WTC11 (cell line): ENCODE results near the gene TMEFF2. TPM values are rescaled to one million over a fixed set of nuclear protein-coding genes. Genes with fewer than 3 reads are reported as not detected.

Experiments used
- ATAC-seq: fragments of 200-7000 bp; cut with Tn5 transposase; 2 replicates; pipeline ENCODE4 v1.10.0; 2021; ENCODE audit warnings: mild to moderate bottlenecking, moderate library complexity
- CTCF ChIA-PET: fragments of 300-600 bp; sonication (Branson Sonifier 250); formaldehyde crosslinking; loops from one replicate; lab custom pipeline; 2021; ENCODE audit warnings: antibody characterized with exemption; lab: Charles Lee
- POLR2A ChIA-PET: fragments of 350-600 bp; sonication (Branson Sonifier 250); formaldehyde crosslinking; loops from one replicate; lab custom pipeline; 2021; ENCODE audit warnings: antibody characterized with exemption; lab: Charles Lee
- DNase-seq: peaks from one replicate; pipeline ENCODE4 v3.0.0; 2021; ENCODE audit warnings: low spot score
- H3K27ac Mint-ChIP-seq: 2 replicates; pipeline ENCODE4 v1.8.0; 2021; ENCODE audit warnings: mixed read lengths
- H3K27me3 Mint-ChIP-seq: 2 replicates; pipeline ENCODE4 v1.8.0; 2021; ENCODE audit warnings: low read depth, mild to moderate bottlenecking, moderate library complexity, mixed read lengths
- H3K36me3 Mint-ChIP-seq: 2 replicates; pipeline ENCODE4 v1.8.0; 2021; ENCODE audit warnings: mixed read lengths
- H3K4me1 Mint-ChIP-seq: 2 replicates; pipeline ENCODE4 v1.8.0; 2022; ENCODE audit warnings: mixed read lengths
- H3K4me3 Mint-ChIP-seq: 2 replicates; pipeline ENCODE4 v1.8.0; 2021; ENCODE audit warnings: mild to moderate bottlenecking, moderate library complexity, mixed read lengths
- H3K9me3 Mint-ChIP-seq: 2 replicates; pipeline ENCODE4 v1.8.0; 2021; ENCODE audit warnings: mixed read lengths
- ATF1 ChIP-seq: sonication (generic); formaldehyde crosslinking; IDR thresholded peaks from 2 replicates; pipeline ENCODE4 v1.8.1; 2023; ENCODE audit warnings: mild to moderate bottlenecking, moderate library complexity, missing genetic modification reagents
- ATF3 ChIP-seq: sonication (generic); formaldehyde crosslinking; conservative IDR thresholded peaks from 2 replicates; pipeline ENCODE4 v1.8.1; 2022; ENCODE audit warnings: mild to moderate bottlenecking, missing genetic modification reagents
- E2F5 ChIP-seq: sonication (generic); formaldehyde crosslinking; IDR thresholded peaks from 2 replicates; pipeline ENCODE4 v1.8.1; 2022; ENCODE audit warnings: mild to moderate bottlenecking, moderate library complexity, missing genetic modification reagents
- ELF4 ChIP-seq: sonication (generic); formaldehyde crosslinking; IDR thresholded peaks from 2 replicates; pipeline ENCODE4 v1.8.1; 2022; ENCODE audit warnings: low read depth, mild to moderate bottlenecking, moderate library complexity, missing genetic modification reagents
- ERG ChIP-seq: fragments of 250-450 bp; sonication (Bioruptor Pico); IDR thresholded peaks from 2 replicates; pipeline ENCODE4 v1.8.0; 2021; ENCODE audit warnings: mild to moderate bottlenecking
- ESRRA ChIP-seq: sonication (generic); formaldehyde crosslinking; IDR thresholded peaks from 2 replicates; pipeline ENCODE4 v1.8.1; 2022; ENCODE audit warnings: mild to moderate bottlenecking, missing genetic modification reagents, borderline replicate concordance
- FOXP1 ChIP-seq: sonication (generic); formaldehyde crosslinking; IDR thresholded peaks from 2 replicates; pipeline ENCODE4 v1.8.0; 2022; ENCODE audit warnings: missing genetic modification reagents, mild to moderate bottlenecking, moderate library complexity, borderline replicate concordance
- IRF2 ChIP-seq: sonication (generic); formaldehyde crosslinking; IDR thresholded peaks from 2 replicates; pipeline ENCODE4 v1.8.0; 2022; ENCODE audit warnings: low read depth, missing genetic modification reagents, borderline replicate concordance
- KAT7 ChIP-seq: sonication (generic); formaldehyde crosslinking; IDR thresholded peaks from 2 replicates; pipeline ENCODE4 v1.8.1; 2023; ENCODE audit warnings: missing genetic modification reagents, mild to moderate bottlenecking, borderline replicate concordance
- NFATC4 ChIP-seq: fragments of 250-450 bp; sonication (Bioruptor Pico); IDR thresholded peaks from 2 replicates; pipeline ENCODE4 v1.9.0; 2021; ENCODE audit warnings: mild to moderate bottlenecking
- PRRX2 ChIP-seq: fragments of 250-450 bp; sonication (Bioruptor Pico); IDR thresholded peaks from 2 replicates; pipeline ENCODE4 v1.8.0; 2021; ENCODE audit warnings: mild to moderate bottlenecking
- SMAD3 ChIP-seq: sonication (generic); formaldehyde crosslinking; IDR thresholded peaks from 2 replicates; pipeline ENCODE4 v1.8.0; 2022; ENCODE audit warnings: missing genetic modification reagents, mild to moderate bottlenecking, borderline replicate concordance
- STAT6 ChIP-seq: sonication (generic); formaldehyde crosslinking; conservative IDR thresholded peaks from 2 replicates; pipeline ENCODE4 v1.8.1; 2023; ENCODE audit warnings: mild to moderate bottlenecking, low read depth, missing genetic modification reagents, moderate library complexity
- TP53 ChIP-seq: sonication (generic); formaldehyde crosslinking; IDR thresholded peaks from 2 replicates; pipeline ENCODE4 v1.8.1; 2023; ENCODE audit warnings: mild to moderate bottlenecking, missing genetic modification reagents
- USF2 ChIP-seq: sonication (generic); formaldehyde crosslinking; IDR thresholded peaks from 2 replicates; pipeline ENCODE4 v1.8.1; 2023; ENCODE audit warnings: mild to moderate bottlenecking, missing genetic modification reagents, moderate library complexity
- ZMAT4 ChIP-seq: fragments of 250-450 bp; sonication (Bioruptor Pico); IDR thresholded peaks from 2 replicates; pipeline ENCODE4 v1.9.0; 2021; ENCODE audit warnings: mild to moderate bottlenecking
- ZNF219 ChIP-seq: sonication (generic); formaldehyde crosslinking; IDR thresholded peaks from 2 replicates; pipeline ENCODE4 v1.8.0; 2023; ENCODE audit warnings: missing genetic modification reagents, mild to moderate bottlenecking, borderline replicate concordance
- ZNF263 ChIP-seq: sonication (generic); formaldehyde crosslinking; IDR thresholded peaks from 2 replicates; pipeline ENCODE4 v1.8.1; 2022; ENCODE audit warnings: low read depth, mild to moderate bottlenecking, moderate library complexity, missing genetic modification reagents
- ZNF423 ChIP-seq: fragments of 250-450 bp; sonication (Bioruptor Pico); IDR thresholded peaks from 2 replicates; pipeline ENCODE4 v2.1.2; 2022; ENCODE audit warnings: mild to moderate bottlenecking, moderate library complexity
- total RNA-seq: library from RNA; stranded (reverse); gene quantifications from 3 replicates; pipeline ENCODE4 v1.2.3, GENCODE V29; 2021
- TF ChIP-seq, protein P1 (sequence below): sonication (generic); formaldehyde crosslinking; IDR thresholded peaks from 2 replicates; pipeline ENCODE4 v1.8.0; 2022; ENCODE audit warnings: mild to moderate bottlenecking, missing genetic modification reagents
- TF ChIP-seq, protein P2 (sequence below): sonication (generic); formaldehyde crosslinking; IDR thresholded peaks from 2 replicates; pipeline ENCODE4 v1.8.0; 2022; ENCODE audit warnings: missing genetic modification reagents

Gene TMEFF2
- total RNA-seq, 1 experiment from 2014 or later: 2.3 TPM

- H3K27me3 Mint-ChIP-seq: no peaks in the 10 kb centered on the region
- peaks cover under 1% of the 10 kb centered on the region; the same call in 1 of the 2 replicates for H3K9me3 Mint-ChIP-seq
- H3K4me3 Mint-ChIP-seq: no peak overlapping the region
- no peak for DNase-seq
- no peak for ATAC-seq
- H3K27ac Mint-ChIP-seq: no peak overlapping the region
- ChIA-PET POLR2A (no interaction called here), CTCF (interaction anchor here (0.6 kb wide), 1 partner anchor 1323 kb away, joined by 5 read pairs; no protein-coding TSS in a partner anchor)
- H3K36me3 Mint-ChIP-seq: no peaks in the 10 kb centered on the region
- TF ChIP-seq KAT7 (CRISPR knock-in tag): no peak
- no peak for TF ChIP-seq PRRX2 (CRISPR knock-in tag)
- TF ChIP-seq TP53: no peak
- no peak for TF ChIP-seq IRF2 (CRISPR knock-in tag)
- TF ChIP-seq, protein P1, sequence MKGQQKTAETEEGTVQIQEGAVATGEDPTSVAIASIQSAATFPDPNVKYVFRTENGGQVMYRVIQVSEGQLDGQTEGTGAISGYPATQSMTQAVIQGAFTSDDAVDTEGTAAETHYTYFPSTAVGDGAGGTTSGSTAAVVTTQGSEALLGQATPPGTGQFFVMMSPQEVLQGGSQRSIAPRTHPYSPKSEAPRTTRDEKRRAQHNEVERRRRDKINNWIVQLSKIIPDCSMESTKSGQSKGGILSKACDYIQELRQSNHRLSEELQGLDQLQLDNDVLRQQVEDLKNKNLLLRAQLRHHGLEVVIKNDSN (CRISPR knock-in tag): no peak
- no peak for TF ChIP-seq ESRRA (CRISPR knock-in tag)
- no peak for TF ChIP-seq ZNF423 (CRISPR knock-in tag)
- TF ChIP-seq E2F5 (CRISPR knock-in tag): no peak
- TF ChIP-seq ATF3 (CRISPR knock-in tag): no peak
- TF ChIP-seq ZNF219 (CRISPR knock-in tag): no peak
- TF ChIP-seq USF2: no peak
- TF ChIP-seq ERG (CRISPR knock-in tag): no peak
- no peaks in the 10 kb centered on the region for H3K4me1 Mint-ChIP-seq
Measured at GRCh38 chr2:192206399-192206798, 11.7 kb upstream of the TMEFF2 start.

DNA sequence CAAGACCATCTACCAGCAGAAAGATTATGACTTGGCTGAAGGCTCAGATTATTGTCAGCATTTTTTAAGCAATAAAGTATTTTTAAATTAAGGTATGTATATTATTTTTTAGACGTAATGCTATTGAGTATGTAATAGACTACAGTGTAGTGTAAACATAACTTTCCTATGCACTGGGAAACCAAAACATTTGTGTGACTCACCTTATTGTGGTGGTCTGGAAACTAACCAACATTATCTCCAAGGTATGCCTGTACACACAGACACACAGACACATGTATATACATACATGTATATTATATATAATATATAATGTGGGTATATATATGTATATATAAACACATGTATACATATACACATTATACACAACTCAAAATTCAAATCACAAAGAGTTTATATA is 9.1 kb upstream of the TMEFF2 start:
- H3K4me3 Mint-ChIP-seq: no peak overlapping the region
- no peaks in the 10 kb centered on the region for H3K27me3 Mint-ChIP-seq
- ChIA-PET POLR2A (no interaction called here), CTCF (no interaction called here)
- no peak for ATAC-seq
- no peaks in the 10 kb centered on the region for H3K4me1 Mint-ChIP-seq
- H3K36me3 Mint-ChIP-seq: no peaks in the 10 kb centered on the region
- no peaks in the 10 kb centered on the region for H3K9me3 Mint-ChIP-seq
- DNase-seq: no peak
- TF ChIP-seq ZNF219 (CRISPR knock-in tag) (no peak), TP53 (no peak), ATF1 (CRISPR knock-in tag) (no peak), PRRX2 (CRISPR knock-in tag) (no peak)
- H3K27ac Mint-ChIP-seq: no peak overlapping the region

DNA sequence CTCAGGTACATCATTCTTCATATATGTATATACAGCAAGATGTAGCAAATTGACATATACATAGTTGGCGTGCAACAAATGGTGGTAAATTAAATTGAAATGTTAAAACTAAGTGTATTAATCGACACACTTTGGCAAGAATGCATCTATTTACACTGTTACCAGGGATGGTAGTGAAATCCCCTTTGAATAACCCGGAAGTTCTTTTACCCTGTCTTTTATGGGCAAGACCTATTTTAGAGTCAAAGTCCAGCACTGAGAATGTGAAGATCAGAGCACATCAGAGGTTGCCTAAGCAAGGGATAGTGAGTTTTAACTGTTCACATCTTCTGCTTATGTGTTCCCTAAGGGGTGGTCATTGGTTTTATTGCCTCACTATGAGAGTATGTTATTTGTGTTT is 7.6 kb upstream of the TMEFF2 start:
- ATAC-seq (no peak), DNase-seq (no peak)
- H3K27ac Mint-ChIP-seq: no peak overlapping the region
- H3K9me3 Mint-ChIP-seq: no peaks in the 10 kb centered on the region
- H3K4me3 Mint-ChIP-seq: no peak overlapping the region
- POLR2A ChIA-PET: no interaction called here
- CTCF ChIA-PET: no interaction called here
- H3K4me1 Mint-ChIP-seq: no peaks in the 10 kb centered on the region
- no peaks in the 10 kb centered on the region for H3K36me3 Mint-ChIP-seq
- peaks cover 9% of the 10 kb centered on the region for H3K27me3 Mint-ChIP-seq
- TF ChIP-seq STAT6 (CRISPR knock-in tag) (no peak), FOXP1 (CRISPR knock-in tag) (no peak), ELF4 (CRISPR knock-in tag) (no peak), SMAD3 (CRISPR knock-in tag) (no peak), NFATC4 (no peak), ZNF263 (CRISPR knock-in tag) (no peak), ZMAT4 (CRISPR knock-in tag) (no peak)
- TF ChIP-seq, protein P2, sequence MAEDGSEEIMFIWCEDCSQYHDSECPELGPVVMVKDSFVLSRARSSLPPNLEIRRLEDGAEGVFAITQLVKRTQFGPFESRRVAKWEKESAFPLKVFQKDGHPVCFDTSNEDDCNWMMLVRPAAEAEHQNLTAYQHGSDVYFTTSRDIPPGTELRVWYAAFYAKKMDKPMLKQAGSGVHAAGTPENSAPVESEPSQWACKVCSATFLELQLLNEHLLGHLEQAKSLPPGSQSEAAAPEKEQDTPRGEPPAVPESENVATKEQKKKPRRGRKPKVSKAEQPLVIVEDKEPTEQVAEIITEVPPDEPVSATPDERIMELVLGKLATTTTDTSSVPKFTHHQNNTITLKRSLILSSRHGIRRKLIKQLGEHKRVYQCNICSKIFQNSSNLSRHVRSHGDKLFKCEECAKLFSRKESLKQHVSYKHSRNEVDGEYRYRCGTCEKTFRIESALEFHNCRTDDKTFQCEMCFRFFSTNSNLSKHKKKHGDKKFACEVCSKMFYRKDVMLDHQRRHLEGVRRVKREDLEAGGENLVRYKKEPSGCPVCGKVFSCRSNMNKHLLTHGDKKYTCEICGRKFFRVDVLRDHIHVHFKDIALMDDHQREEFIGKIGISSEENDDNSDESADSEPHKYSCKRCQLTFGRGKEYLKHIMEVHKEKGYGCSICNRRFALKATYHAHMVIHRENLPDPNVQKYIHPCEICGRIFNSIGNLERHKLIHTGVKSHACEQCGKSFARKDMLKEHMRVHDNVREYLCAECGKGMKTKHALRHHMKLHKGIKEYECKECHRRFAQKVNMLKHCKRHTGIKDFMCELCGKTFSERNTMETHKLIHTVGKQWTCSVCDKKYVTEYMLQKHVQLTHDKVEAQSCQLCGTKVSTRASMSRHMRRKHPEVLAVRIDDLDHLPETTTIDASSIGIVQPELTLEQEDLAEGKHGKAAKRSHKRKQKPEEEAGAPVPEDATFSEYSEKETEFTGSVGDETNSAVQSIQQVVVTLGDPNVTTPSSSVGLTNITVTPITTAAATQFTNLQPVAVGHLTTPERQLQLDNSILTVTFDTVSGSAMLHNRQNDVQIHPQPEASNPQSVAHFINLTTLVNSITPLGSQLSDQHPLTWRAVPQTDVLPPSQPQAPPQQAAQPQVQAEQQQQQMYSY (CRISPR knock-in tag): no peak
